Heart right ventricle (tissue), 16 donors: ENCODE data around the gene GMPPA. TPM values are rescaled to one million over a fixed set of nuclear protein-coding genes. Genes with fewer than 3 reads are reported as not detected.

ENCODE experiments used
- ATAC-seq, 8 donors: fragments of 200-7000 bp; cut with Tn5 transposase; one replicate each; pipeline ENCODE4 v1.9.1; 2020; ENCODE audit warnings: mild to moderate bottlenecking in 8 of 8, moderate library complexity in 8 of 8, moderate number of reproducible peaks in 1 of 8
- DNase-seq, 2 donors: peaks; one replicate each; pipeline ENCODE4 v3.0.0-alpha.2; 2020
- H3K27ac ChIP-seq, 10 donors: fragments of 200-600 bp; sonication (generic) in 2 of 10; one replicate each; pipeline versions ENCODE4 v1.5.0 to v1.8.0; 2020 to 2022; ENCODE audit warnings: mild to moderate bottlenecking in 3 of 10
- H3K27me3 ChIP-seq, 7 donors: fragments of 200-600 bp; one replicate each; pipeline ENCODE4 v1.8.0; 2021 to 2022; ENCODE audit warnings: mild to moderate bottlenecking in 2 of 7
- H3K36me3 ChIP-seq, 9 donors: fragments of 200-600 bp; sonication (generic) in 1 of 9; one replicate each; pipeline versions ENCODE4 v1.5.0 to v1.8.0; 2020 to 2022; ENCODE audit warnings: mild to moderate bottlenecking in 2 of 9
- H3K4me1 ChIP-seq, 9 donors: fragments of 200-600 bp; sonication (generic) in 1 of 9; one replicate each; pipeline versions ENCODE4 v1.5.0 to v1.8.0; 2020 to 2022; ENCODE audit warnings: mild to moderate bottlenecking in 4 of 9
- H3K4me3 ChIP-seq, 10 donors: fragments of 200-600 bp; sonication (generic) in 2 of 10; one replicate each; pipeline versions ENCODE4 v1.5.0 to v1.8.0; 2020 to 2022; ENCODE audit warnings: mild to moderate bottlenecking in 7 of 10, moderate library complexity in 2 of 10
- H3K9me3 ChIP-seq, 11 donors: fragments of 200-600 bp in 10 of 11; sonication (generic) in 2 of 11; one replicate each; pipeline versions ENCODE4 v1.5.0 to v1.8.0; 2013 to 2022; ENCODE audit warnings: mild to moderate bottlenecking in 2 of 11, control low read depth in 1 of 11, moderate library complexity in 1 of 11
- WGBS, 2 donors: extraction: QIAGEN DNeasy Blood & Tissue Kit; methylation state at CpG; one replicate each; pipeline ENCODE4 v1.1.7; 2013; ENCODE audit warnings: inconsistent platforms in 1 of 2; 5-methylcytosine and 5-hydroxymethylcytosine counted together
- intact Hi-C, 10 donors: fragments of 100-400 bp; cut with DNase I; formaldehyde crosslinking; loops; one replicate each; pipeline versions ENCODE4 v1.11.1 to v1.14.2; 2022
- polyA plus RNA-seq, 2 donors: library from polyadenylated mRNA; stranded (reverse); fragments of 200-250 nt; gene quantifications; one replicate each; pipeline ENCODE4 v1.2.3, GENCODE V29; 2013
- total RNA-seq, 10 donors: library from RNA; stranded (reverse); fragmentation: NEBNext Ultra II Directional in 3 of 10; extraction: Animal tissue kit (Norgen Biotek cat#: 25700) in 3 of 10; gene quantifications; one replicate each; pipeline versions ENCODE4 v1.2.1 to v1.2.4, GENCODE V29; 2021 to 2023
- TF ChIP-seq, protein P1 (sequence below), 9 donors: fragments of 200-600 bp; sonication (generic) in 2 of 9; IDR thresholded peaks; one replicate each; pipeline versions ENCODE4 v1.5.0 to v1.8.0; 2021 to 2022; ENCODE audit warnings: antibody characterized with exemption in 9 of 9, mild to moderate bottlenecking in 5 of 9, moderate library complexity in 1 of 9
- donor health status: Arrhythmogenic right ventricular cardiomyopathy.
- donor health status: ischemic (EF 13 %, LVEDD 7.1; RV severe dilation, severe dysfunction).
- donor health status: healthy with polysubstance abuse.
- donor health status: DM: no; HTN: yes; CAD: no.
- donor health status: DM: no; HTN: no; CAD: no.
- donor health status: ischemic (EF 25% LVEDD 6.9; RV normal size, moderate dysfunction).
- donor health status: ischemic (EF 25% LVEDD 5.7; RV mildly dilated, moderate dysfunction).
- donor health status: healthy.
- donor health status: DM: yes; HTN: yes; CAD: no.
- donor health status: Ischemic cardiomyopathy.
- donor health status: ischemic (EF 35%, LVEDD 5.7; RV mildly dilated, moderate dysfunction).
- donor health status: nonischemic (EF 11% LVEDD 7.7; RV severe dilation, severe dysfunction).
- donor health status: DM: yes; HTN: yes; CAD: no.
- donor health status: PGD.
- donor health status: ischemic (EF 29% LVEDD 5.4; RV normal size, mild dysfunction).
- donor health status: nonischemic (EF 23%, LVEDD 6.1; RV moderate dilation, normal function).

GMPPA gene
- total and polyA plus RNA-seq, 12 donors, result 15.8 to 48.6 (median 22.1) TPM

DNA sequence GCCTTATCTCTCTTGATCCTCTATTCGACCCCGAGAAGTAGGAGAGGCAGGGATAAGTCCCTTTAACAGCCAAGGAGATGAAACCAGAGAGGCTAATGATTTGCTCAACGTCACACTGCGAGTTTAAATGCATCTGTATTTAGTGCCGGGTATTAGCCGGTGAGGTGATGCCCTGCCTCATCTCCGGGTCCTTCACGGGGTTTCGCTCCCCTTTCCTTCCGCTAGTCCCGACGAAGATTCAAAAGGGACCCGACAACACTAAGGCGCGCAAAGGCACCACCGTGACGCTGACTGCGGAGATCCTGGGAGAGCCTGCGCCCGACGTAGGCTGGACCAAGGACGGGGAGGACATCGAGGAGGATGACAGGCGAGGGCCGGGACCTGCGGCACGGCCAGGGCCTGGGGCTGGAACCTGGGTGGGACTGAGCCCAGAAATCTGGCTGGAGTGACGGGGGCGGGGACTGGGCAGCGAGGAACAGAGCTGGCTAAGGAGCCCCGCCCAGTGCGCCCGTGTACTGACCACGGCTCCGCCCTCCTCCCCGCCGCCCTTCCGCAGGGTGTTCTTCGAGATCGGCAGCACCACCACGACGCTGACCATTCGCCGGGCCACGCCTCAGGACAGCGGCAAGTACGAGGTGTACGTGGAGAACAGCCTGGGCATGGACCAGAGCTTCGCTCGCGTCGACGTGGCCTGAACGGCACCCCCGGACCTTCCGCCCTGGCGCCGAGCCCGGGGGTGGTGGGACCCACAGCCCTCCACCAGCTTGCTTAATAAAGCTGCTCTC, 1.0 kb upstream of the GMPPA start:
- H3K27ac ChIP-seq, result peak overlapping the region; percentile 91 to 100 (median 96)
- H3K27me3 ChIP-seq, result peaks cover 0 to 51% (median 18%) of the 10 kb centered on the region in 7 donors
- 4 to 7% methylated on average over 59 of the region's 59 CpGs for WGBS, 2 donors
- TF ChIP-seq, protein P1, sequence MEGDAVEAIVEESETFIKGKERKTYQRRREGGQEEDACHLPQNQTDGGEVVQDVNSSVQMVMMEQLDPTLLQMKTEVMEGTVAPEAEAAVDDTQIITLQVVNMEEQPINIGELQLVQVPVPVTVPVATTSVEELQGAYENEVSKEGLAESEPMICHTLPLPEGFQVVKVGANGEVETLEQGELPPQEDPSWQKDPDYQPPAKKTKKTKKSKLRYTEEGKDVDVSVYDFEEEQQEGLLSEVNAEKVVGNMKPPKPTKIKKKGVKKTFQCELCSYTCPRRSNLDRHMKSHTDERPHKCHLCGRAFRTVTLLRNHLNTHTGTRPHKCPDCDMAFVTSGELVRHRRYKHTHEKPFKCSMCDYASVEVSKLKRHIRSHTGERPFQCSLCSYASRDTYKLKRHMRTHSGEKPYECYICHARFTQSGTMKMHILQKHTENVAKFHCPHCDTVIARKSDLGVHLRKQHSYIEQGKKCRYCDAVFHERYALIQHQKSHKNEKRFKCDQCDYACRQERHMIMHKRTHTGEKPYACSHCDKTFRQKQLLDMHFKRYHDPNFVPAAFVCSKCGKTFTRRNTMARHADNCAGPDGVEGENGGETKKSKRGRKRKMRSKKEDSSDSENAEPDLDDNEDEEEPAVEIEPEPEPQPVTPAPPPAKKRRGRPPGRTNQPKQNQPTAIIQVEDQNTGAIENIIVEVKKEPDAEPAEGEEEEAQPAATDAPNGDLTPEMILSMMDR (IDR thresholded peaks at IDR 0.05), result no peak
- ATAC-seq, result peak; percentile 77 to 88 (median 84)
- peaks cover 19 to 50% (median 37%) of the 10 kb centered on the region in 9 donors for H3K4me1 ChIP-seq
- H3K9me3 ChIP-seq, result no peaks in the 10 kb centered on the region
- peak overlapping the region; percentile 52 to 88 (median 75) for H3K4me3 ChIP-seq
- intact Hi-C loops, result loop anchor here in 3 of 10 donors (1.0 to 5.0 kb wide), 4 partner anchors 35 to 110 kb away; partner anchors contain the start of genes CHPF (in 1 of the 3) and DNPEP (in 1 of the 3)
- peaks cover 0 to 12% (median 0%) of the 10 kb centered on the region in 9 donors for H3K36me3 ChIP-seq
- DNase-seq, result peak; percentile 88 to 94

DNA sequence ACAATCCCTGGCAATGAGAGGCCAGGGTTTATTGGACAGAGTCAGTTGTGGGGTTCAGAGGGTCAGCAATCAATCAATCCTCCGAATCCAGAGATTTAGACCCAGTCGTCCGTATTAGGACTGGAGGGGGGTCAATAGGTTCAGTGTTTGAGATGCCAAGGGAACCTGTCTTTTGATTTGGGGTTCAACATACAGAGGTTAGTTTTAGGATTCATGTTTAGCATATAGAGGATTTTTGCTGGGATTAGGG, 292 bp downstream of the GMPPA start:
- ATAC-seq, result no peak
- H3K27me3 ChIP-seq, result peaks cover 0 to 38% (median 18%) of the 10 kb centered on the region in 7 donors
- no peaks in the 10 kb centered on the region for H3K9me3 ChIP-seq
- peak overlapping the region; percentile 52 to 88 (median 75) for H3K4me3 ChIP-seq
- intact Hi-C loops, result loop anchor here in 2 of 10 donors (5.0 kb wide), 2 partner anchors 33 to 112 kb away; partner anchors contain the start of gene DNPEP (in 1 of the 2)
- 0 to 1% methylated on average over 3 of the region's 3 CpGs for WGBS, 2 donors
- peaks cover 0 to 25% (median 7%) of the 10 kb centered on the region in 9 donors for H3K36me3 ChIP-seq
- peak overlapping the region; percentile 91 to 100 (median 96) for H3K27ac ChIP-seq
- TF ChIP-seq, protein P1 (IDR thresholded peaks at IDR 0.05), result no peak
- DNase-seq, result no peak
- peaks cover 19 to 50% (median 37%) of the 10 kb centered on the region in 9 donors for H3K4me1 ChIP-seq

DNA sequence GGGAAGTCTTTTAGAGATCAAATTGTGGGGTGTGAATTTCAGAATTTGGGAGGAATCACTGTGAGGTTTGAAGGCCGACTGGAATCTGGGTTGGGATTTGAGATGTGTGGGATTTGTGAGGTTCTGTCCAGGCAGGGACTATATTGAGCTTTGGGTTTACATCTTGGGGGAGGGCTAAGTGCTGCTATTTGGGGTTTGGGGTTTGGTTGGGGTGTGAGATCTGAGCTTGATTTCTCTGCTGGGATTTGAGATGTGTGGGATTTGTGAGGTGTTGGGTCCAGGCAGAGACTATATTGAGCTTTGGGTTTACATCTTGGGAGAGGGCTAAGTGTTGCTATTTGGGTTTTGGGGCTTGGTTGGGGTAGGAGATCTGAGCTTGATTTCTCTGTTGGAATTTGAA, 864 bp downstream of the GMPPA start:
- Histone ChIP-seq H3K27me3 (peaks cover 0 to 32% (median 17%) of the 10 kb centered on the region in 7 donors), H3K9me3 (no peaks in the 10 kb centered on the region), H3K4me1 (peaks cover 19 to 50% (median 37%) of the 10 kb centered on the region in 9 donors), H3K4me3 (peak overlapping the region in 8 of 10 donors; percentile 52 to 88 (median 78)), H3K36me3 (peaks cover 0 to 31% (median 13%) of the 10 kb centered on the region in 9 donors), H3K27ac (peak overlapping the region in 2 of 10 donors; percentile 96 to 97)
- TF ChIP-seq, protein P1 (IDR thresholded peaks at IDR 0.05), result no peak
- DNase-seq, result no peak
- WGBS, 2 donors, result 73 to 77% methylated on average over 1 of the region's 1 CpG
- intact Hi-C loops, result loop anchor here in 2 of 10 donors (5.0 kb wide), 2 partner anchors 33 to 112 kb away; partner anchors contain the start of gene DNPEP (in 1 of the 2)
- ATAC-seq, result no peak

DNA sequence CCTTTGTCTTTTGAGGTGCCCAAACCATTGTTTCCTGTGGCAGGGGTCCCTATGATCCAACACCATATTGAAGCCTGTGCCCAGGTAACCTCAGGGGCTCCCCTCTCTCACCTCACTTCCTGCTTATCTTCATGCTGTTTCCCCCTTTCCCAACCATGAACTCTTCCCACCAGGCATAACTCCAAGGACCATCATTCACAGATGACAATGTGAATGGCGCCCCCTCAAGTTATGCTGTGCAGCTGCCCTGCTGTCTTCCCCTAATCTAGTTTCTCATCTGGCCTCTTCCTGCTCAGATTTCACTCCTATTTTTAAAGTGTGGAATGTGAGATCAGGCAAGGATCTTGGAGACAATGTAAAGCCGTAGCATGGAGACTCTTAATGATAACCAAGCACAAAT, 1.4 kb downstream of the GMPPA start:
- no peak overlapping the region for H3K4me3 ChIP-seq
- ATAC-seq (no peak), DNase-seq (no peak)
- intact Hi-C loops, result no loop called here
- H3K9me3 ChIP-seq, result no peaks in the 10 kb centered on the region
- TF ChIP-seq, protein P1 (IDR thresholded peaks at IDR 0.05), result no peak
- no peak overlapping the region for H3K27ac ChIP-seq
- peaks cover 0 to 37% (median 14%) of the 10 kb centered on the region in 9 donors for H3K36me3 ChIP-seq
- H3K27me3 ChIP-seq, result peaks cover 0 to 27% (median 11%) of the 10 kb centered on the region in 7 donors
- H3K4me1 ChIP-seq, result peaks cover 19 to 46% (median 36%) of the 10 kb centered on the region in 9 donors
- WGBS, 2 donors, result 90 to 92% methylated on average over 2 of the region's 2 CpGs
